Peyer's patch (tissue), 4 donors: ENCODE data around the gene ALDH3B1. TPM values are rescaled to one million over a fixed set of nuclear protein-coding genes. Genes with fewer than 3 reads are reported as not detected.

Experiments
- DNase-seq, 3 donors: peaks; one replicate each; pipeline ENCODE4 v3.0.0-alpha.2; 2017 to 2019
- H3K27ac ChIP-seq, 4 donors: fragments of 200-600 bp; sonication (generic); one replicate each; pipeline ENCODE4 v1.5.1; 2016 to 2019
- H3K27me3 ChIP-seq, 2 donors: fragments of 200-600 bp; sonication (generic); one replicate each; pipeline ENCODE4 v1.5.1; 2019
- H3K36me3 ChIP-seq, 3 donors: fragments of 200-600 bp; sonication (generic); one replicate each; pipeline ENCODE4 v1.5.1; 2016 to 2019
- H3K4me1 ChIP-seq, 4 donors: fragments of 200-600 bp; sonication (generic); one replicate each; pipeline ENCODE4 v1.5.1; 2016 to 2019
- H3K4me3 ChIP-seq, 4 donors: fragments of 200-600 bp; sonication (generic); 1 replicate in 3 of 4; 2 replicates in 1 of 4; pipeline ENCODE4 v1.5.1; 2016 to 2019; ENCODE audit warnings: mild to moderate bottlenecking in 1 of 4
- H3K9me3 ChIP-seq, 4 donors: fragments of 200-600 bp; sonication (generic); one replicate each; pipeline ENCODE4 v1.5.1; 2016 to 2019; ENCODE audit warnings: mild to moderate bottlenecking in 1 of 4
- POLR2A ChIP-seq, 2 donors: fragments of 450-650 bp; IDR thresholded peaks; one replicate each; pipeline ENCODE4 v1.5.1; 2017; ENCODE audit warnings: antibody characterized with exemption in 2 of 2, mild to moderate bottlenecking in 2 of 2, moderate library complexity in 2 of 2
- total RNA-seq, 4 donors: library from RNA; depleted of rRNA; stranded (reverse); fragments of >200 nt; gene quantifications; one replicate each; pipeline ENCODE4 v1.1.0, GENCODE V29; 2016
- TF ChIP-seq, protein P1 (sequence below), 6 experiments: fragments of 450-650 bp in 4 of 6; fragments of 200-600 bp in 2 of 6; sonication (generic) in 1 of 6; IDR thresholded peaks; one replicate each; pipeline ENCODE4 v1.5.1; 2017 to 2019; ENCODE audit warnings: antibody characterized with exemption in 6 of 6, mild to moderate bottlenecking in 3 of 6, moderate library complexity in 1 of 6

The ALDH3B1 gene
- total RNA-seq, 4 donors from 2014 or later, result 14.9 to 53.5 (median 37.0) TPM

DNA sequence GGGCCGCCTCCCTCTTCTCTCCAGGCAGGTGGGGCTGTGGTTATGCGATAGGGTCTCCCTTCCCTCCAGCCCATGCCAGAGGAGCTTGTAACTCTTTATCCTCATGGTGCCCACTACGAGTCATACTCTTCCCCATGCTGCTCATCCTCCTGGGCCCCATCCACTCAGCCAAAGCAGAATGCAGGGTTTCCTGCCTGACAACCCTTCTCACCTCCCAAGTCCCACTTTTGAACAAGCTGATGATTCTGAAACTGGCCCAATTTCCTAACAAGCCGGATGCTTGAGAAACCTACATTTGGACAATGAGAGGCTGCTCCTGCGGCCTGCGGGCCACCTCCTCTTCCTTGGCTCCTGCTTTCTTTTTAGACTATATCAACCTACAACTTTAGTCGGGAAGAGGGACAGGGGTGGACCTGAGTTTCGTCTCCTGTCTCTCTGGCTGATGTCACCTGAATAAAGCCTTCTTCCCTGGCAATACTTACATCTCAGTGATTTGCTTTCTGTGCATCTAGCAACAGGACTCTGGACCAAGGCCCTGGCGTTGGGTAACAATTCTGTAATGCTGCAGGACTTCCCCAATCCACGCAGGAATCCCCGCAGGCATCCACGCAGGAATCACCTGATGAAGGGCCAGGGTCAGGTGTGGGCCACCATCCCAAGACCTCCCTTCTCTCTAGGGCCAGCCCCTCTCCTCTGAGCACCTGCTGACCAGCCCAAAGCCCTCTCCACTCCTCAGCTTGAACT is 18.8 kb downstream of the ALDH3B1 start:
- Histone ChIP-seq H3K4me3 (no peak overlapping the region), H3K27ac (no peak overlapping the region), H3K27me3 (no peaks in the 10 kb centered on the region), H3K4me1 (peaks cover 5 to 21% (median 7%) of the 10 kb centered on the region in 4 donors), H3K9me3 (no peaks in the 10 kb centered on the region), H3K36me3 (peaks cover 0 to 29% (median 0%) of the 10 kb centered on the region in 3 donors)
- DNase-seq, result no peak
- no peak for TF ChIP-seq POLR2A (IDR thresholded peaks at IDR 0.05)
- TF ChIP-seq, protein P1, sequence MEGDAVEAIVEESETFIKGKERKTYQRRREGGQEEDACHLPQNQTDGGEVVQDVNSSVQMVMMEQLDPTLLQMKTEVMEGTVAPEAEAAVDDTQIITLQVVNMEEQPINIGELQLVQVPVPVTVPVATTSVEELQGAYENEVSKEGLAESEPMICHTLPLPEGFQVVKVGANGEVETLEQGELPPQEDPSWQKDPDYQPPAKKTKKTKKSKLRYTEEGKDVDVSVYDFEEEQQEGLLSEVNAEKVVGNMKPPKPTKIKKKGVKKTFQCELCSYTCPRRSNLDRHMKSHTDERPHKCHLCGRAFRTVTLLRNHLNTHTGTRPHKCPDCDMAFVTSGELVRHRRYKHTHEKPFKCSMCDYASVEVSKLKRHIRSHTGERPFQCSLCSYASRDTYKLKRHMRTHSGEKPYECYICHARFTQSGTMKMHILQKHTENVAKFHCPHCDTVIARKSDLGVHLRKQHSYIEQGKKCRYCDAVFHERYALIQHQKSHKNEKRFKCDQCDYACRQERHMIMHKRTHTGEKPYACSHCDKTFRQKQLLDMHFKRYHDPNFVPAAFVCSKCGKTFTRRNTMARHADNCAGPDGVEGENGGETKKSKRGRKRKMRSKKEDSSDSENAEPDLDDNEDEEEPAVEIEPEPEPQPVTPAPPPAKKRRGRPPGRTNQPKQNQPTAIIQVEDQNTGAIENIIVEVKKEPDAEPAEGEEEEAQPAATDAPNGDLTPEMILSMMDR (IDR thresholded peaks at IDR 0.05), result no peak

DNA sequence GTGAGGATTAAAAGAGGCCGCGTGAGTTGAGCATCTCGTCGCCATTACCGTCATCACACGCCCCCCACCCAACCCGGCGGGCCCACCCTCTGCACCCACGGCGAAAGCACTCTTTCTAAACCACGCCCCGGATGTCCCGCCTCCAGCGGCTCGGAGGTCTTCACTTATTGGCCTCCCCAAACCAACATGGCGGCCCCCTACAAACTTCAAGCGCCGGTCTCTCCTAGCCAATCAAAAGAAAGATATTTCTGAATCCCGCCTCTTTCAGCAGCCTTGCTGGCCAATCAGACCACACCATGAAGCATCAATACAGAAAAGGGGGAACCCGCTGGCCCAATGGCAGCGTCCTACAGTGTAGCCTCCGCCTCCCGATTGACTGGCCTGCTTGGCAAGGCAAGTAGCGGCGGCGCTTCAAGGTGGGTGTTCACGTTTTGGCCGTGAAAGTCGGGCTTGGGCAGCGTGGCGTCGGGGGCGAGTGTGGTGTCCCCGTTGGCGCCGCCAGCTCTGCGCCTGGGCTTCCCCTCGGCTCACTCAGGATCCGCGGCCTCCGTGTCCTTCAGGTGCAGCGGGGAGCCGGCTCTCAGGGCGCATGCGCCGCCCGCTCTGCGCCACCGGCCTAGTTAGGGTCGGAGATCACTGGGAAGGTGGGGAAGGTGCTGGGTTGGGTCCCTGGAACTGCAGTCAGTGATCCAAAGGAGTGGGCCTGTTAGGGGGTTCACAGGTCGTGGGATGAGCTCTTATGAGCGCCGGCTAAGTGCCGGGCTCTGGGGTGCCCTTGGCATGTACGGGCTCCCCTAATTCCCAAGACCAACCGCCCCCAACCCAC is 20.4 kb downstream of the ALDH3B1 start, which contains the start of gene NDUFS8:
Gene NDUFS8 (plus strand): TSS at position 364 of the 826 bp plus-strand sequence. CDS start 1,471 bp downstream, outside the sequence.
- TF ChIP-seq POLR2A (IDR thresholded peaks at IDR 0.05), result peak; percentile 50 to 73
- TF ChIP-seq, protein P1 (IDR thresholded peaks at IDR 0.05), result no peak
- Histone ChIP-seq H3K27ac (peak within 1 kb of the TSS; percentile 75 to 96 (median 86)), H3K36me3 (peaks cover 0 to 31% (median 0%) of the 10 kb centered on the region in 3 donors), H3K4me3 (peak within 1 kb of the TSS; percentile 60 to 89 (median 84)), H3K4me1 (peaks cover 5 to 21% (median 7%) of the 10 kb centered on the region in 4 donors), H3K27me3 (no peaks in the 10 kb centered on the region), H3K9me3 (no peaks in the 10 kb centered on the region)
- DNase-seq, result peak; percentile 95 to 99 (median 98)

DNA sequence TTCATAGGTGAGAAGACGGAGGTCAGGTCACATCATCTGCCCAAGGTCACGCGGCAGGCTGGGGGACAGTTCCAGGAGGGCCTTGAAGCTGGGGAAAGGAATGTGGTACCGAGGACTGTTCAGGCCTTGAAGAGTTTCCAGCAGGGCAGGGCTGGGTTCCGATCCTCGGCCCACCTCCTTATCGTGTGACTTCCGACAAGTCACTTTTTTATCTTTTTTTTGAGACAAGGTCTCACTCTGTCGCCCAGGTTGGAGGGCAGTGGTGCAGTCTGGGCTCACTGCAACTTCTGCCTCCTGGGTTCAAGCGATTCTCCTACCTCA is 21.0 kb downstream of the ALDH3B1 start:
- DNase-seq, result no peak

DNA sequence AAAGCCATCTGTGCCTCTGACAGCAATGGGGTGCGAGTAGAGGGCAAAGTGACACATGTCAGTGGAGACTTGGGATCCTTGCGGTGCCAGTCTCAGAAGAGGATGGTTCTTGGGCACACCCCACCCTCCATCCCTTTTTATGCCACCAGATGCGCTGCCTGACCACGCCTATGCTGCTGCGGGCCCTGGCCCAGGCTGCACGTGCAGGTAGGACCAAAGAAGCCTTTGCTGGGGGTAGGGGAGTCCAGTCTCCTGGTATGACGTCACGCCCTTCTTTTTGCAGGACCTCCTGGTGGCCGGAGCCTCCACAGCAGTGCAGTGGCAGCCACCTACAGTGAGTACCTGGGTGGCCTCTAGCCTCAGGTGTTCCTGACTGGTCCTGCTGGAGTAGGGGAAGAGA is 21.9 kb downstream of the ALDH3B1 start:
- Histone ChIP-seq H3K9me3 (no peaks in the 10 kb centered on the region), H3K4me3 (peak overlapping the region in 1 of 4 donors; percentile 84), H3K4me1 (peaks cover 6 to 32% (median 12%) of the 10 kb centered on the region in 4 donors), H3K27me3 (no peaks in the 10 kb centered on the region), H3K27ac (no peak overlapping the region), H3K36me3 (peaks cover 0 to 27% (median 0%) of the 10 kb centered on the region in 3 donors)
- TF ChIP-seq, protein P1 (IDR thresholded peaks at IDR 0.05), result no peak
- TF ChIP-seq POLR2A (IDR thresholded peaks at IDR 0.05), result no peak
- DNase-seq, result no peak

More for the DNA sequence above, 21.0 kb downstream of the ALDH3B1 start:
- TF ChIP-seq, protein P1 (IDR thresholded peaks at IDR 0.05), result no peak
- no peak for TF ChIP-seq POLR2A (IDR thresholded peaks at IDR 0.05)
- H3K4me3 ChIP-seq, result peak overlapping the region; percentile 60 to 89 (median 84)
- H3K4me1 ChIP-seq, result peaks cover 5 to 24% (median 7%) of the 10 kb centered on the region in 4 donors
- peaks cover 0 to 27% (median 0%) of the 10 kb centered on the region in 3 donors for H3K36me3 ChIP-seq
- H3K9me3 ChIP-seq, result no peaks in the 10 kb centered on the region
- no peaks in the 10 kb centered on the region for H3K27me3 ChIP-seq
- H3K27ac ChIP-seq, result peak overlapping the region; percentile 75 to 96 (median 86)

DNA sequence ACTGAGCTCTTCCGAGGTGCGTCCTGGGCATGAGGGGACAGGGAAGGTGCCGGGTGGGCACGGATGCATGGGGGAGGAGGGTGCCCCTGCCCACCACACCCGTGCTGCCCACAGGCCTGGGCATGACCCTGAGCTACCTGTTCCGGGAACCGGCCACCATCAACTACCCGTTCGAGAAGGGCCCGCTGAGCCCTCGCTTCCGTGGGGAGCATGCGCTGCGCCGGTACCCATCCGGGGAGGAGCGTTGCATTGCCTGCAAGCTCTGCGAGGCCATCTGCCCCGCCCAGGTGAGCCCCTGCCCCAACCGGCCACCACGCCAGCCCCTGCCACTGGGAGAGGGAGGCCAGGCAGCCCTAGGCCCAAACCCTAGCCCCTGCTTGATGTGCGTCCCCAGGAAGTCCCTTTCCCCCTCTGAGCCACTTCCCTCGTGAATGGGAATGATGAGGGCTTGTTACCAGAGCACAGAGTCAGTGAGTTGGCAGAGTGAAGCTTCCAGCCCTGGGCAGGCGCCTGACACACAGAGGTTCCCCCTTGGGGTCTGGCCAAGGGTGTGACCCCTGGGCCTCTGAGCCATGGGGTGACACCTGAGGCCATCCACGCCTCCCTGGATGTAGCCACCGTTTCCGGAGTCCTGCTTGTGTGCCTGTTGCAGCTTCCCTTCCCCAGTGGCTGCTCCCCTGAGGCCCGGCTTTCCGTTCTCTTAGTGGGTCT is 23.0 kb downstream of the ALDH3B1 start:
- no peaks in the 10 kb centered on the region for H3K27me3 ChIP-seq
- peaks cover 0 to 22% (median 0%) of the 10 kb centered on the region in 3 donors for H3K36me3 ChIP-seq
- TF ChIP-seq, protein P1 (IDR thresholded peaks at IDR 0.05), result no peak
- no peak for TF ChIP-seq POLR2A (IDR thresholded peaks at IDR 0.05)
- no peak overlapping the region for H3K4me3 ChIP-seq
- H3K4me1 ChIP-seq, result peaks cover 7 to 42% (median 19%) of the 10 kb centered on the region in 4 donors
- H3K27ac ChIP-seq, result no peak overlapping the region
- H3K9me3 ChIP-seq, result no peaks in the 10 kb centered on the region
- no peak for DNase-seq
